ENCODE data around the gene BBIP1.

- TF ChIP-seq ATF3 (CRISPR knock-in tag; conservative IDR thresholded peaks at IDR 0.05) (no peak), ZNF281 (CRISPR knock-in tag; IDR thresholded peaks at IDR 0.05) (no peak), CTCF (IDR thresholded peaks at IDR 0.05) (no peak), ZBTB21 (CRISPR knock-in tag; IDR thresholded peaks at IDR 0.05; ENCODE audit: borderline replicate concordance) (no peak), USF2 (CRISPR knock-in tag; IDR thresholded peaks at IDR 0.05) (no peak), PREB (CRISPR knock-in tag; IDR thresholded peaks at IDR 0.05; ENCODE audit: borderline replicate concordance) (no peak), TEAD1 (CRISPR knock-in tag; IDR thresholded peaks at IDR 0.05) (no peak), TP53 (CRISPR knock-in tag; IDR thresholded peaks at IDR 0.05) (no peak)
Measured at GRCh38 chr10:110859973-110860376, 59.0 kb downstream of the BBIP1 start.
